Measurements from ENCODE around the gene RALGPS1.

- TF ChIP-seq CTCF (IDR thresholded peaks at IDR 0.05) (no peak), POLR2A (IDR thresholded peaks at IDR 0.05) (no peak), POLR2AphosphoS5 (IDR thresholded peaks at IDR 0.05; ENCODE audit: insufficient read depth in 1 of 2, low read depth in 1 of 2) (no peak)
Observed at GRCh38 chr9:127188396-127188795, 273.8 kb downstream of the RALGPS1 start.

Data from vagina (tissue), 2 donors.